ENCODE results near the gene RNU5D-1.
"Not testable (repeated sequence)": the region's sequence is repeated elsewhere in the genome, so short reads cannot be mapped to it uniquely, and the experiment has no call there.

Gene RNU5D-1

DNA sequence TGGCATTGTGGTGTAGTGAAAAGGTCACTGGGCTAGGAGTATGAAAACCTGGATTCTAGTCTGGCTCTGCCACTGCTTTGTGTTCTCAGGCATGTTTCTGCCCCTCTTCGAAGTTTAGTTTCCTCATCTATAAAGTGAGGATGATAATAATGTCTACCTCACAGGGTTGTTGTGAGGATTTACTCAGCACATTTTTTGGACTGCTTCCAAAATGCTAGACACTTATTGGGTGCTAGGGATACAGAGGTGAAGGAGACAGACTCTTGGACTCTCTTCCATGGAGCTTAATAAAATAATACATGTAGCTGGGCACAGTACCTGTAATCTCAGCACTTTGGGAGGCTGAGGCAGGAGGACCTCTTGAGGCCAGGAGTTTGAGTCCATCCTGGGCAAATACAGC is 12.2 kb upstream of the RNU5D-1 start:
- H3K4me3 ChIP-seq (ENCODE audit: low read depth, low read length), result no peak overlapping the region
- DNase-seq (ENCODE audit: low read depth), result no peak
- TF ChIP-seq CTCF (IDR thresholded peaks at IDR 0.05; ENCODE audit: low read depth, low read length, missing control alignments), result no peak
- in situ Hi-C loops (cut with HindIII; ENCODE audit: low sequenced_read_pairs), result no loop called here

- H3K4me3 ChIP-seq (ENCODE audit: low read depth, low read length), result peak overlapping the region; percentile 78
- TF ChIP-seq CTCF (IDR thresholded peaks at IDR 0.05; ENCODE audit: low read depth, low read length, missing control alignments), result no peak
- no peak for DNase-seq (ENCODE audit: low read depth)
- in situ Hi-C loops (cut with HindIII; ENCODE audit: low sequenced_read_pairs), result no loop called here
These were observed 9.2 kb upstream of the RNU5D-1 start for GRCh38 chr1:44740179-44740617.

GRCh38 chr1:44739307-44740178 is 8.6 kb upstream of the RNU5D-1 start, which contains the start of gene KIF2C:
TSS of gene KIF2C (plus strand) at chr1:44739837. CDS start at chr1:44739933, 96 bp downstream.
- in situ Hi-C loops (cut with HindIII; ENCODE audit: low sequenced_read_pairs), result no loop called here
- peak within 1 kb of the TSS; percentile 78 for H3K4me3 ChIP-seq (ENCODE audit: low read depth, low read length)
- DNase-seq (ENCODE audit: low read depth), result peak; percentile 96
- TF ChIP-seq CTCF (IDR thresholded peaks at IDR 0.05; ENCODE audit: low read depth, low read length, missing control alignments), result no peak

- in situ Hi-C loops (cut with HindIII; ENCODE audit: low sequenced_read_pairs); DNase-seq (ENCODE audit: low read depth): not testable (repeated sequence)
- peak overlapping the region; percentile 78 for H3K4me3 ChIP-seq (ENCODE audit: low read depth, low read length)
These were observed 8.0 kb upstream of the RNU5D-1 start for GRCh38 chr1:44738953-44739306.

GRCh38 chr1:44735992-44736391 is 5.0 kb upstream of the RNU5D-1 start:
- in situ Hi-C loops (cut with HindIII; ENCODE audit: low sequenced_read_pairs), result no loop called here
- no peak overlapping the region for H3K4me3 ChIP-seq (ENCODE audit: low read depth, low read length)
- TF ChIP-seq CTCF (IDR thresholded peaks at IDR 0.05; ENCODE audit: low read depth, low read length, missing control alignments), result no peak
- no peak for DNase-seq (ENCODE audit: low read depth)

- in situ Hi-C loops (cut with HindIII; ENCODE audit: low sequenced_read_pairs), result no loop called here
- no peak for DNase-seq (ENCODE audit: low read depth)
These were observed 2.8 kb upstream of the RNU5D-1 start for GRCh38 chr1:44733784-44734183.

More at GRCh38 chr1:44733784-44734183, 2.8 kb upstream of the RNU5D-1 start:
- no peak for TF ChIP-seq CTCF (IDR thresholded peaks at IDR 0.05; ENCODE audit: low read depth, low read length, missing control alignments)
- no peak overlapping the region for H3K4me3 ChIP-seq (ENCODE audit: low read depth, low read length)

Data from astrocyte of the cerebellum (primary cell).